ENCODE measurements around the gene FAM174B.

Gene FAM174B

DNA sequence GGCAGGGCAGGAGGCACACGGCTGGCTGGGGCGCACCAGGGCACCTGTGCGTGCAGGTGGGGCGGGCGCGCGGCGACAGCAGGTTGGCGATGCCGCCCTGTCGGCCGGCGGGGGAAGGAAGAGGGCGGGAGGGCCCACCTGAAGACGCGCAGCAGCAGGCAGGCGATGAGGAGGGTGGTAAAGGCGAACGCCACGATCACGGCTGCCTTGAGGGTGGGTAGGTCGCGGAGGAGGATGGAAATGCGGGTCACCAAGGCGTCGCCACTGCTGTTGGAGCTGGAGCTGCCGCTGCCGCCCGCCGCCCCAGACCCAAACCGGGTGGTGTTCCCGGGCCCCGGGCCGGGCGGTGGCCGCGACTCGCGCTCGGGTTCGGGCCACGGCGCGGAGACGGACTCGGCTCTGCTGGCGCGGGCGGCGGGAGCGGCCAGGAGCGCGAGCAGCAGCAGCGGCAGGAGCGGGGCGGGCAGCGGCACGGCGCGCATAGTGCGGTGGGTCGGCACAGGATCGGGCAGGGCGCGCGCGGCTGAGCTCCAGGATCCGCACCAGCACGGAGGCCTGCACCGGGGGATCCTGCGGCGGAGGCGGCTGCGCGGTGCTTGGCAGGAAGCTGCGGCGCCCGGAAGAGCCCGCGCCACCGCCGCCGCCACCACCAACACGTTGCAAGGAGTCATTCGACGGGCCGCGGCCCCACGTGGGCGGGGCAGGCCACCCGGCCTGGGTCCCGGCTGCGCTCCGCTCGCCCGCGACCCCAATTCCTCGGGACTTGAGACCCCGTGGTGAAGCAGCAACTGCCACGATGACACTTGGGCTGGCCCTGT, at the start of gene FAM174B:
TSS of gene FAM174B (minus strand) at position 598 of the 818 bp plus-strand sequence.
- no peak for DNase-seq (ENCODE audit: low read depth)

DNA sequence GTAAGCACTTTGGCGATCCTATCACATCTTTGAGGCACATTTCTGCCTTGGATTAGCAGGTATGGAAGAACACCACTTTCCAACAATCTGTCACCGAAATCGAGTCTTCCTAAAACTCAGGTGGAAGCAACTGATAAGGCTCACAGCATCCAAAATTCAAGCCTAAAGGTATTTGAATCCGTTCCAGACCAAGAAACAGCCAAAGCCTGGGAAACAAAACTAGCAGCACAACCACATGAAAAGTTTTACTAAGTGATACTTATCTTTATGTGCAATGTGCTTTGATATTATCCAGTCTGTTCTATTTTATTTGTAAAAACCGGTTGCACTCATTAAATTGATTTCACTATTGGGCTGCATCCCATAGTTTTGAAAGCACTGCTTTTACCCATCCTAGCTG, 40.5 kb upstream of the FAM174B start:
- no peak for DNase-seq (ENCODE audit: low read depth)

DNA sequence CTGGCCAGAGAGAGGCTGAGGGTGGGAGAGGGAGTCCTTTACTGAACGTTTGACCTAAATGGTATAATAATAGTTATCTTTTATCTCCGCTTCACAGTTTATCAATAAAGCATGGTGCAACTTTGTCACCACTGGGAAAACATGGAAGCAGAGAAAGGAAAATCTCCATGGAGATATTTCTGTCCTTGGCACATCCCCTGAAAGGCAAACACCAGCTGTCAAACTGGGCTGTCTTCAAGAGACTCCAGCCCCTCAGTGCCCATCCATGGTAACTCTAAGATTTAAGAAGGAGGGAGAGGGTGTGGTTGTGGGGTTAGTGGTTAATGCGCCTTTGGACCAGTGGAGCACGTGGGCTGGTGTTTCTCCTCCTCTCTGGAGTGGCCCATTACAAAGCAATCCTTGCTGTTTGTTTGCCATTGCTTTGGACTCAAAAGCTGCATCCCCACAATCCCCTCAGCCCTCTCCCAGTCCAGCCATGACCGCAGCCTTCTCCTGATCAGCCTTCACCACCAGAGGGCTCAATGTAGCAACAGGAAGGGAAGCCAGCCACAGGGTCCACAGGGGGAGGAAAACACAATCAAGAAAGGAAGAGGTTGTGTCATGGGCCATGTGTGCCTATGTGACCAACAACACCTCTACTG, 38.2 kb upstream of the FAM174B start:
- no peak for DNase-seq (ENCODE audit: low read depth)

DNA sequence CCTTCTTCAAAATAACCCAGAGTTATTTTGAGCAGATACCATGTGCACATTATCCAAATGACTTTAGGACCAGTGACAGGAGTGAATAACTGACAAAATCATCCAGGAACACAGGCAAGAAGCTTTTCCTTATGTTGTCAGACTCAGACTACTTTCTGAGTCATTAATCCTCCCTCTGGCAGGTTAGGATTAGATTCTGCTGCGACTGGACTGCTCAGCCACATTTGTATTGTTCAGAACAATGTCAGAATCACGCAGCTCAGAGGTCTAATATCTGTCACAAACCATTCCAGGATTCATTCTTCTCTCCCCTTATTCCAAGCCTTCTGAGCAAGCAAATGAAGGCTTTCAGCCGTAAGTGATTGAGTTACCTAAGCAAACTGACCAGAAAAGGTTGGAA, 34.8 kb upstream of the FAM174B start:
- DNase-seq (ENCODE audit: low read depth), result no peak

DNA sequence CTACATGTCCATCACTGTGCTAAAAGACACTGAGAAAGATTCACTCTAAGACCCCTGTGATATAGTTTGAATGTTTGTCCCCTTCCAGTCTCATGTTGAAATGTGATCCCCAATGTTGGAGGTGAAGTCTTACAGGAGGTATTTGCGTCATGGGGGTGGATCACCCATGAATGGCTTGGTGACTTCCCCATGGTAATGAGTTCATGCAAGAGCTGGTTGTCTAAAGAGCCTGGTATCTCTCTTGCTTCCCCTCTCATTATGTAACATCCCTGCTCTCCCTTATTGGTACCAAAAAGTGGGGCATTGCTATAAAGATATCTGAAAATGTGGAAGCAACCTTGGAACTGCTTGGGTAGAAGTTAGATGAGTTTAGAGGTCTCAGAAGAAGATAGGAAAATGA, 32.2 kb upstream of the FAM174B start:
- DNase-seq (ENCODE audit: low read depth), result no peak

DNA sequence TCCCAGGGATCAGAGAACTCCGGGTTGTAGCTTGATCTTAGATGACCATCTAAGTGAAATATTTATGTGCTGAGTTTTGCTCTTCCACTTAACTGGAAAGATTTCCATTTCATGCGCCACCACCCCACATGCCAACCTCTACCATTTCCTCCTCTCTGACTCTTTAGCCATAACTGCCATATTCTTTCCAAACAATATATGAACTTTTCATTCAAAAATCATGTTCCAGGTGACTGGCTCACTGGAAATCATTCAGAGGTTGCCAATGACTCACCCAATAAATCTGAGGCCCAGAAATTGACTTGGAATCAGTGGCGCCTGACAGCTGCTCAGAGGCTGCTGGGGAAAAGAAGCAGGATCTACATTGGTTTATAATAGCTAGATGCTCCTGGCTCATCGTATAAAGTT, 31.6 kb upstream of the FAM174B start:
- DNase-seq (ENCODE audit: low read depth), result no peak

DNA sequence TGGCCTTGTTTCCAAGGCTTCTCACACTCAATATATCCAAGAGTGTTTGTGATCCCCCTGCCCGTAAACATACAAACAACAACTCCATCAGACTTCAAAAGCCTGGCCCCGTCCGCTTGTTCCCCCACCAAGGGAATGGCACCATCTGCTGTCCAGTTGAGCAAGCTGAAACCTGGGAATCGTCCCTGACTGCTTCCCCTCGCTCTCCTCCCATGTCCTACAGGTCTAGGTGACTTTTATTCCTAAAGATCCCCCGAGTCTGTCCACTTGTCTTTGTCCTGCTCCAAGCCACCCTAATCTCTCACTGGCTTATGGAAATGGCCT, 27.9 kb upstream of the FAM174B start:
- no peak for DNase-seq (ENCODE audit: low read depth)

DNA sequence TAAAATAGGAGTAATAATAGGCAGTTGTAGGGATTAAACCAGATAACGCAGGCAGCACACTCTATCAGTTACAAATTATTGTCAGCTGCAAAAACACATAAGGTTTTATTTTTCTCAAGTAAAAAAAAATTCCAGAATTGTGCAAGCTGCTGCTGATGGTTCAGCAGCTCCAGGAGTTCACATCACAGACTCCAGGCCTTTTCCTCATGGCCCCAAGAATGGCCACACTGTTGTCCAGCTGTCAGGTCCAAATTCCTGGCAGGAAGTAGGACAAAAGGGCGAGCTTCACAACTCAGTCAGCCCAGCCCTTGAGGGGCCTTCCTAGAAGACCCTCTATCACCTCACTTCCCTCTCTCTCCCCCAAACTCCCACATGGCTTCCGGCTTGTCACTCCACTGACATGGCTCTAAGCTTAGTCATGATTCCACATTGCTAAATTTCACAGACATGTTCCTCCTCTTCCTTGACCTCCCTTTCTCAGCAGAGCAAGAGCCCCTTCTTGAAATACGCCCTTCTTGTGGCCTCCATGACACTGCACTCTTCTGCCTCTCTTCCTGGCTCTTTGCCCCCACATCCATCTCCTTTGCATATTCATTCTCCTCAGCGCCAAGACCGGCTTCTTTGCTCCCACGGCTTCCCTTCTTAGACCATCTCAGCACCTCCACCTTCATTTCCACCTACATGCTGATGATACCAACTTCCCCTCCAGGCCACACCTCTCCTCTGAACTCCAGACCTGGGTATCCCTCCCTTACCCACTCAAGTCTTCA, 27.4 kb upstream of the FAM174B start:
- no peak for DNase-seq (ENCODE audit: low read depth)

DNA sequence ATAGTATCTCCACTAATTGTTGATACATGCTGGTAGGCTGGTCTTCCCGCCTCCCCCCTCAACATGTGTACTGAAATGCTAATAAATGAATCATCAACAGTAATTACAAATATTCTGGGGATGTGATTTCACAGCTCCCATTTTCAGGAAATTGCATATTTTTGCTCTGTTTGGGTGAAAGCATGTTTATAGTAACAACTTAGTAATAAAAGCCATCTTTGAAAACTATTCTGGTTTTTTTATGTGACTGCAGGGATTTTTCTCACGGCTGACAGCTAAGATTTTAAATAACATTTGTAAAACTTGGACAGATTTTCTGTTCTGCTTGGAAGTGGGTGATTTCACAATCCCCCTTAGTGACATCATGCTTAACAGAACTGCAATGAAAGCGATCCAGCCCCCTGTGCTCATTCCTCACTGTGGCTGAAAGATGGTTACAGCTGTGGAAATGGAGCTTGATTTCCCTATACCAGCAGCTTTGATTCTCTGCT, 25.6 kb upstream of the FAM174B start:
- DNase-seq (ENCODE audit: low read depth), result no peak

DNA sequence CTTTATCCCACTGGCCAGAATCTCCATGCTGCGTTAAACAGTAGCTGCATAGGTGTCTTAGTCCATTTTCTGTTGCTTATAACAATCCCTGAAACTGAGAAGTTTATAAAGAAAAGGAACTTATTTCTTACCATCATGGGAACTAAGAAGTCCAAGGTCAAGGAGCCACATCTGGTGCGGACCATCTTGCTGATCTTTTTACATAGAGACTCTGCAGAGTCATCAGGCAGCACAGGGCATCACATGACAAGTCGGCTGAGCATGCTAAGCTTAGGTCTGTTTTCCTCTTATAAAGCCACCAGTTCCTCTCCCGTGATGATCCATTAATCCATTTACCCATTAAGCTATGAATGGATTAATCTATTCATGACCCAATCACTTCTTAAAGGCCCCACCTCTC, 22.4 kb upstream of the FAM174B start:
- no peak for DNase-seq (ENCODE audit: low read depth)

DNA sequence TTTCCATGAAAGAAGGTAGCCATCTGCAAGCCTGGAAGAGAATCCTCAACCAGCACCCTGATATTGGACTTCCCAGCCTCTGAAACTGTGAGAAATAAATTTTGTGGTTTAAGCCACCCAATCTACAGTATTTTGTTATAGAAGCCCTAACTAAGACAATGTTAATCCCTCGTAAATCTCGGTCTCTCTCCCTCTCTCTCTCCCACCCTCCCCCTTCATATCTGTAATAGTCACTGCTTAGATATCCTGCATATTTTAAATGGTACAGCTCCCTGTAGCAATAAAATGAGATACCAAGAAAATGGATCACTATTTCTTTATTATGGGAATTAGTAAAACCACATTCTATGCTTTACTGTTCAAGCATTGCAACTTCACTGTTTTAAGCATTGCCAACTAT, 21.0 kb upstream of the FAM174B start:
- DNase-seq (ENCODE audit: low read depth), result no peak

DNA sequence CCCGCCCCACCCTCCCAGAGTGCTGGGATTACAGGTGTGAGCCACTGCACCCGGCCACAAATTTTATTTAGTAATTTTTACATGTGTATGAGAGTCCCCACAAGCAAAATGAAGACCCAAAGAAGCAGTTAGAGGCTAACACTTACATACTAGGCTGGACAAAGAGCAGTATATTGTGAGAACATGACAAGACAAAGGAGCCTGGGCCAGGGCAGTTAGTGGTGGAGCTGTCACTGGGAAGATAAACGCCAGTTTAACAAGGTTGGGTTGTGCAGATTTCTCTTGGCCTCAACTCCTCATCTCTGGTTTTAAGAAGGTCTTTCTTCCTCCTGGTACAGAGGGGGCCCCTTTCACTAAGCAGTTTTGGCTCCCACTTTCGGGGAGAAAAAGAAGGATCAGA, 19.9 kb upstream of the FAM174B start:
- DNase-seq (ENCODE audit: low read depth), result no peak

DNA sequence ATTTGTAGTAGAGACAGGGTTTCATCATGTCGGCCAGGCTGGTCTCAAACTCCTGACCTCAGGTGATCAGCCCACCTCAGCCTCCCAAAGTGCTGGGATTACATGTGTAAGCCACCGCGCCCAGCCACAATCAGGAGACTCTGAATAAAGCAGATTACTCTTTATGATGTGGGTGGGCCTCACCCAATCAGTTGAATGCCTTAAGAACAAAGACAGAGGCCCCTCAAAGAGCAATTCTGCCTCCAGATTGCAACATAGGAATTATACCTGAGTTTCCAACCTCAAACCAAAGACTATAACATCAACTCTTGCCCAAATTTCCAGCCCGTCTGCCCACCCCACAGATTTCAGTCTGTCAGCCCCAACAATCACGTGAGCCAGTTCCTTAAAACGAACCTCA, 18.8 kb upstream of the FAM174B start:
- DNase-seq (ENCODE audit: low read depth), result no peak

DNA sequence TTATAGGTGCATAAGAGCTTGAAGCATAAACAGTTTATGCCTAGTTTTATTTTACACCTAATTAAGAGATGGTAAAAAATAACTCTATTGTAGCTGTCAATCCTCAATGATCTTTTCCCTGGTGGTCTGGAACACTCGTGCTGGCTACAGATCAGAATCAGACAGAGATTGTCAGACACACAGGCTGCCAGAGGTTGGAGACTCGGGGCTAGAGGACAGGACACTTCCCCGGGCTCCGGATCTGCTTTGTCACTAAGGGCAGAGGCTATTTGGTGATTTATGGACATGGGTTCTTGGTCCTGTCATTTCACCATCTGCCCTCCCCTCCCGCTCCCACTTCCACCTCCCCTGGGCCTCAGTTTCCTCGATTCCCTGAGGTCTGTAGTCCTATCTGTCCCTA, 16.5 kb upstream of the FAM174B start:
- no peak for DNase-seq (ENCODE audit: low read depth)

DNA sequence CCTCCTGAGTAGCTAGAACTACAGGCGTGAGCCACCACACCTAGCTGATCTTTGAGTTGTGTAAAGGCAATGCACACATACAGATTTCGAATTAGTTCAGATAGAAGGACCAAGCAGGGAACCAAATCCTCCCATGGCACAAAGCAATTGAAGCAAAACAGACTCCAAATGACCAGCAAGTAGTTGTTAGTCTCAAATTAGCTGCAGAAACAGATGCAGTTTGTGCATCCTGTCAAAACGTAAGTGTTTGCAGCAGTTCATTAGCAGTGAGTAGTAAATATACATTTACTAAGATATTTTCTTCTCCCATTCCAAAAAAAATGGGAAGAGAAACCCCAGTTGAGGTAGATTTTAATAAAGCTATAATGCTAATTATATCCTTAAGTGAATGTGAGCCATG, 15.8 kb upstream of the FAM174B start:
- DNase-seq (ENCODE audit: low read depth), result no peak

DNA sequence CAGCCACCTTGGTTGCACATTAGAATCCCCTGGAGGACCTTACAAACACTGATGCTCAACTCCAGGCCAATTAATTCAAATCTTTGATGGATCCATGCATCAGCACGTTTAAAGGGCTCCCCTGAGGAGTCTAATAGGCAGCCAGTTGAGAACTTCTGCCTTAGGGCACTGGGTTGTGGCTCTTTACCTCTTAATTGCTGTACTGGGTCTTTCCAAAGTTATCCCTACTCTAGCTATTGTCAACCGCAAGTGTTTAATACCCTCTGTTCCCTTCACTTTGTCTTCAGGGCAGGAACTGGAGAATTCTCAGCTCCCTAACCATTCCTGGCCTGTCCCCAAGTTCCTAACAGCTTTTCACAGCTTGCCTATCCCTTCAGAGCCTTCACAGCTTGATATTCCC, 15.0 kb upstream of the FAM174B start:
- no peak for DNase-seq (ENCODE audit: low read depth)

DNA sequence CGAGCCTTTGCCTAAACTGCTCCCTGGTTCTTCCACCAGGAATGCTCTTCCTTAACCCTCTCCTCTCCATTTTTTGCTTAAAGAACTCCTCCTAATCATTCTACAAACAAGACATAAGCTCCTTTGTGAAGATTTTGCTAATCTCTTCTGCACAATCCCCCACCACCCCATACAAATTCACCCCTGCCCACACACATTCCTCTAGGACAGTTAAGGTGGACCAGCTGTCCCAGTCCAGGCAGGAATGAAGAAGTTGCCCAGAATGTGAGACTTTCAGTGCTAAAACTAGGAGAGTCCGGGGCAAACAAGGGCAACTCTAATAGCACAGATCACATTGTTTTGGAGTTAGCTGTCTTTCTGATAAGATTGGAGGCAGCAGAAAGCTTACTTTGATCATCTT, 13.9 kb upstream of the FAM174B start:
- DNase-seq (ENCODE audit: low read depth), result no peak

DNA sequence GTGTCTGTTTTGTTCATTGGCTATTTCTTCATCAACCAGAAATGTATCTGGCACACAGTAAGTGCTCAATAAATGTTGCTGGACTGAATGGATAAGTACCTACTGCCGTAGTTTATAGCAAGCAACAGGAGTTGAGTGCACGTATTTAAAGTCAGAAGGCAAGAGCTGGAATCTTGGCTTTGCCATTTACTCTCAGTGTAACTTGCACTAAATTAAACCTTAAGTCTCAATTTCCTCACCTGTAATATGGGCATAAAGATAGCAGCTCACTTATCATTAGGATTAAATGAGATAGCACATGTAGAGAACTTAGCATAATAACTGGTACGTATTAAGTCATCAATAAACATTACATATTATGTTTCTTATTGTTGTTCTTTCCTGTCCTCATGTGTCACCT, 13.0 kb upstream of the FAM174B start:
- DNase-seq (ENCODE audit: low read depth), result no peak

DNA sequence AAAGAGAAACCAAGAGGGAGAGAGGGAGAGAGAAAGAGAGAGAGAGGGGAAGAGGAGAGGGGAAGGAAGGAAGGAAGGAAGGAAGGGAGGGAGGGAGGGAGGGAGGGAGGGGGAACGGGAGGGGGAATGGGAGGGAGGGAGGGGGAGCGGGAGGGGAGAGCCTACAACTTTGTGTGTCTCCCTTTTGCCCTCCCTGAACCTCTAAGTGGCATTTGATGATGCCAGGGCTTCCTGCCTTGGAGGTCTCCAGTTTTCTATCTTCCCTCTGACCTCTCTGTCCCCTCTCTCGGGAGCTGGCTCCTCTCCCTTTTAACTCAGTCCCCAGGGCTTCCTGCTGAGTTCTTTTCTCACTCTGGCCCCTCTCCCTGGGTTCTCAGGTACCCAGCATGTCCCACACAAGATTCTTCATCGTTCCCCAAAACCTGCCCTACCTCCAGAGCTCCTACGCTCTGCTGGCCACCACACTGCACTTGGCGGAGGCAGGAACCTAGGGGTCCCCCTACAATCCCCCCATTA, 12.5 kb upstream of the FAM174B start:
- DNase-seq (ENCODE audit: low read depth), result no peak

DNA sequence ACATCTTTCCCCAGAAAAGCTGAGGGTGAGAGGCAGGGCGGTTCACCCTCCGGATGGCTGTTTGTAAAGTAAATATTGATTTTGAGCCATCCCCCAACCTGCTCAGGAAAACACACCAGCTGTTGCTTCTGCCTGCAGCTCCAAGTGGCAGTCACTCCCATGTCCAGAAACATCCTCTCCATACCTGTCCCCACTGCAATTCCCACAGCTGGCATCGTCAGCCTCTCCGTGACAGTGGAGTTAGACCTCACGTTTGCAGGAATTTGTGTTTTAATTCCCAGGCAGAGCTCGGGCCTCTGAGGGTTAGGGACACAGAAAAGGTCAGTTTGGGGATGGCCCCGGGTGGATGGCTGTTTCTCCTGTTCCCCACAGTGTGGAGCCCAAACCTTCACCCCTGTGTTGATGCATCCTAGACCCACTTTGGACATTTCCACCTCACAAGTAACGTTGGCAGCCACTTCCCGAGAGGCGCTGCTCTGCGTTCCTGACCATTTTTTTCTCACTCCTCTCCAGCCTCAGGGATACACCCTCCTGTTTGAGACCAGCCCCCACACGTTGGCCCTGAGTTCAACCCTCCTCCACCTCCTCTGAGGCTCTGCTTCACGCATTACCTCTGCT, 11.8 kb upstream of the FAM174B start:
- DNase-seq (ENCODE audit: low read depth), result no peak

DNA sequence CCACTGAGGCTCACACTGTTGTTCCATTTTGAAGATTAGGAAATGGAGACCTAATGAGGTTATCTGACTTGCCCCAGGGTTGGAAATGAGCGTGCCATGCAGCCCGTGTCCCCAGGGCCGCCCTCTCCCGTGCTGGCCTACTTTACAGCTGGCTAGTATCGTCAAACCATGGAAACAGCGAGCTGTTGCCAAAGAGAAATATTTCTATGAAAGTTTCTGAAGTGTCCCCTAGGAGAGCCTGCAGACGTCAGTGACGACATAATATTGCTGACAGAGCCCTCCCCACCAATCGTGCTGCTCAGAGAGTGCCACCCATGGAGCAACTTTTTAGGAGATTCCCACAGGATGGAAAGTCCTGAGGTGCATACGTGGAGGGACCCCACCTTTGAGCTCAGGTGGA, 11.2 kb upstream of the FAM174B start:
- DNase-seq (ENCODE audit: low read depth), result no peak

DNA sequence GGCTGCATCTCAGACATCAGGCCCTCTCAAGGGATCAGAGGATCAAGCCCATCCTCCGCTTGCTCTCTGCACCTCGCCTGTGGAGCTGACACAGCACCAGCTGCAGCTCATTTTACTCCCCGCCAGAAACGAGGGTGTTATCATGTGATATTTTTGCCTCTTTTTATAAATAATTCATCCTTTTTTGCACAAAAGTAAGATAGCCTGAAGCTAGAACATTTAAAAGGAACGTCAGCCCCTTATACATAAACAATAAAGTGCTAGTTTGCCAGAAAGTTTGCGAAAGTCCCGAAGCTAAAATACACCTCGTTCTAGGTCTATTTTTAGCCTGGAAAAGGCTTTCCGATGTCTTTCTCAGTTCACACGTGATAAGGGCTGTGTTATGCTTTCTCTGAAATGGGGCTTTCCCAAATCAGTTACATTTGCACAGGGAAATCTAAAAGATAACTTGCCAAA, 9.6 kb upstream of the FAM174B start:
- DNase-seq (ENCODE audit: low read depth), result no peak
